SJSA1 (cell line): Measurements from ENCODE around the gene ABTB1. TPM values are rescaled to one million over a fixed set of nuclear protein-coding genes. Genes with fewer than 3 reads are reported as not detected.

Experiments used
- DNase-seq, 2 experiments: peaks; one replicate each; pipeline ENCODE4 v3.0.0-alpha.2; 2015 to 2020; ENCODE audit warnings: low spot score in 2 of 2, low read depth in 1 of 2
- H3K27ac ChIP-seq: fragments of 250-450 bp; sonication (Bioruptor Pico); 2 replicates; pipeline ENCODE4 v1.5.1; 2020; ENCODE audit warnings: mild to moderate bottlenecking, moderate library complexity
- H3K27me3 ChIP-seq: fragments of 250-450 bp; sonication (Bioruptor Pico); replicated peaks from 2 replicates; pipeline ENCODE4 v1.5.1; 2020; ENCODE audit warnings: mild to moderate bottlenecking, moderate library complexity
- H3K36me3 ChIP-seq: fragments of 250-450 bp; sonication (Bioruptor Pico); 2 replicates; pipeline ENCODE4 v1.5.1; 2020; ENCODE audit warnings: mild to moderate bottlenecking
- H3K4me1 ChIP-seq: fragments of 250-450 bp; sonication (Bioruptor Pico); replicated peaks from 2 replicates; pipeline ENCODE4 v1.6.1; 2021; ENCODE audit warnings: mild to moderate bottlenecking
- H3K4me3 ChIP-seq: fragments of 250-450 bp; sonication (Bioruptor Pico); 2 replicates; pipeline ENCODE4 v1.5.1; 2020; ENCODE audit warnings: mild to moderate bottlenecking
- H3K9me3 ChIP-seq: fragments of 250-450 bp; sonication (Bioruptor Pico); replicated peaks from 2 replicates; pipeline ENCODE4 v1.5.1; 2020; ENCODE audit warnings: mild to moderate bottlenecking
- total RNA-seq: library from RNA; depleted of rRNA; stranded (reverse); fragments of >200 nt; shearing (Covaris generic); gene quantifications from 2 replicates; pipeline ENCODE4 v1.2.3, GENCODE V29; 2014

ABTB1 gene
- total RNA-seq, 1 experiment from 2014 or later, result 1.4 TPM

GRCh38 chr3:127712881-127713771 lies 40.4 kb downstream of the ABTB1 start:
- Histone ChIP-seq H3K9me3 (no peaks in the 10 kb centered on the region), H3K27me3 (no peaks in the 10 kb centered on the region), H3K27ac (no peak overlapping the region), H3K4me1 (peaks cover 21% of the 10 kb centered on the region), H3K36me3 (peaks cover 15% of the 10 kb centered on the region), H3K4me3 (no peak overlapping the region)
- no peak for DNase-seq

DNA sequence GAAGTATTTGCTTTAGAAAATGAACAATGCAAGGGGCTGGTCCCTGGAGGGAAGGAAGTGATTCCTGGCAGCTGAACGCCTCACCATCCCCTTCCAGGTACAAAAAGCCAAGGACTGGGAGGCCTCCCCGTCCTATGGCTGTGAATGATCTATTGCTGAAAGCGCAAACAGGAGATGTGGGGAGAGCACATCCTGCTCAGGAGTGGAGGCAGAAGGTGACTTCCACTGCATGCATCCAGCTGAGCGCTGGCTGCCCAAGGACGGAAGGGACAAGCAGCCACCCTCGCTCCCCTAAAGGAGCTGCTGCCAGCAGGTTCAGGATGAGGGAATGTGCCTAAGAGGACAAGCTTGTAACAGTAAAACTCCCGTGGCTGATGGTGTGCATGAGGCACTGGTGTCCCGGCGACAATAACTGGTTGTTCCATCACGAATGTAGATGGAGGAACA lies 41.4 kb downstream of the ABTB1 start:
- peaks cover 28% of the 10 kb centered on the region for H3K4me1 ChIP-seq
- DNase-seq, result no peak
- no peaks in the 10 kb centered on the region for H3K9me3 ChIP-seq
- H3K27ac ChIP-seq, result no peak overlapping the region
- H3K27me3 ChIP-seq, result no peaks in the 10 kb centered on the region
- peaks cover 19% of the 10 kb centered on the region for H3K36me3 ChIP-seq
- no peak overlapping the region for H3K4me3 ChIP-seq

GRCh38 chr3:127714866-127715265 lies 42.1 kb downstream of the ABTB1 start:
- no peaks in the 10 kb centered on the region for H3K27me3 ChIP-seq
- H3K4me1 ChIP-seq, result peaks cover 28% of the 10 kb centered on the region
- peaks cover 21% of the 10 kb centered on the region for H3K36me3 ChIP-seq
- no peak overlapping the region for H3K27ac ChIP-seq
- H3K9me3 ChIP-seq, result no peaks in the 10 kb centered on the region
- H3K4me3 ChIP-seq, result no peak overlapping the region
- DNase-seq, result no peak

DNA sequence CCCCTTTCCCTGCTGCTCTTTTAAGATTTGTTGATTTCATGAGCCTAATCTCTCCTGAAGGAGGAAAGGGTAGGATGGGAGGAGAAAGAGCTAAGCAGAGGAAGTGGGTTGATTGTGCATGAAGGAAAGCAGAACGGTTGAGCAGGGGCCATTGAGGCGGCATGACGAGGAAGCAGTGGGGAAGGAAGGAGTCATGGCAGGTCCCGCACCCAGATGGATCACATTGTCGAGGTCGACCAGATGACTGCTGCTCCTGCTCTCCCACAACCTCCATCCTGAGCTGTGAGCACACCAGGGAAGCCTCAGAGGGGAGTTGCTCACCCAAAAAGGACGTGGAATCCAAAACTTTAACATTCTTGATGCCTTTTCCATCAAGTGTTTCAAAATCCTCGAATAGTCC lies 42.8 kb downstream of the ABTB1 start:
- no peak for DNase-seq
- Histone ChIP-seq H3K4me1 (peaks cover 28% of the 10 kb centered on the region), H3K36me3 (peaks cover 27% of the 10 kb centered on the region), H3K27me3 (no peaks in the 10 kb centered on the region), H3K27ac (no peak overlapping the region), H3K4me3 (no peak overlapping the region), H3K9me3 (no peaks in the 10 kb centered on the region)

DNA sequence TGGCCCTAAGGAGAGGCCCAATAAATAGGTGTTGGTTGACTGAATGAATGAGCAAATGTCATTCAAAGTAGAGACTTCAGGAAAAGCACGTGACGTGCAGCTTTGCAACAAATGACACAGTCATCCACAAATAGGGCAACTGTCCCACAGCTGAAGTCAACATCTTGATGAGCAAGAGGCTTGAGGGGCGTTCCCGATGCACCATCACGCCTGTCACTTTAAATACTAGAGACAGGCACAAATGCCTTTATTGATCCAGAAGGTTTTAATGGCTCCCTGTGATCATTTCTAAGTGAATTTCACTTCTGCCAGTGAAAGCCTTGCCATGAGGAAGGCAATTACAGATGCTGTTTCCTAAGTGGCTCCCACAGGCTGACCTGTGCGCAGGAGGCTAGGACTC lies 43.6 kb downstream of the ABTB1 start:
- no peak for DNase-seq
- H3K4me1 ChIP-seq, result peaks cover 28% of the 10 kb centered on the region
- H3K27me3 ChIP-seq, result no peaks in the 10 kb centered on the region
- H3K4me3 ChIP-seq, result no peak overlapping the region
- H3K9me3 ChIP-seq, result no peaks in the 10 kb centered on the region
- H3K36me3 ChIP-seq, result peaks cover 33% of the 10 kb centered on the region
- H3K27ac ChIP-seq, result no peak overlapping the region

DNA sequence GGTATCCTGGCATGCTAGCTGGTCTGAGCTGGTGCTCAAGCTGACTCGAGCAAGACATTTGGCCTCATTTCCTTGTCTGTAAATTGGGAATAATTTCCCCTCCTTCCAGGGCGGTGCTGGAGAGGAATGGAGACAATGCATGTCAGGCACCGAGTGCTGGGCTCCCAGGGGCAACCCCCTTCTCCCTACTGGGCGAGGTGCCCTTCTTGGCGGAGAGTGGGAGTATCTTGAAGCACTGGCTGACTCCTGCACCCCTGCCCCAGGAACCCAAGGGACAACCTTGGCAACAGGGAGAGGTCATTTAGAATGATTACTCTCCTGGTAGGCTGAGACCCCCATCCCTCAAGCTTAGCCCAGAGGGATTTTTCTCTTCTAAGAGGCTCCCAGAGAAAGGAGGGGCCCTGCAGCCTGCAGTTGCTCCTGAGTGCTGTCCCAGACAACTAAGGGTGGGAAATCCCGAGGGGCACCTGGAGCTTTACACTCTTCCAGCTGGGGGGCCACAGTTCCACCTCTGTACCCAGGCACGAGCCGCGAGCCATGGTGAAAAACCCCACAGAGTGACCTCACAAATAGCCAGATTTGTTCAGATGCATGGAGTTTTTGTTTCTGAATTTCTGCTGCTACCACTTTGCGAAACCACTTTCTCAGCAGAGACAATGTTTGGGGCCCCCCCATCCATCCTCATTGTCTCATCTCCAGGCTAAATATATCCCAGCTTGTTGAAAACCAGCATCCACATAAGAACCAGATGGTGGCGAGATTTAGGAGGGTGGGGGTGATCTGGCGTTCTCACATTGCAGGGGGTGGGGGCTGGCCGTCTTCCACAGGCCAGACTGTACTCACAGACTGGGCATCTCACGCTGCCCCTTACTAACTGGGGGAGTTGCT lies 44.8 kb downstream of the ABTB1 start:
- H3K36me3 ChIP-seq, result peaks cover 43% of the 10 kb centered on the region
- peaks cover 29% of the 10 kb centered on the region for H3K4me1 ChIP-seq
- no peak overlapping the region for H3K27ac ChIP-seq

DNA sequence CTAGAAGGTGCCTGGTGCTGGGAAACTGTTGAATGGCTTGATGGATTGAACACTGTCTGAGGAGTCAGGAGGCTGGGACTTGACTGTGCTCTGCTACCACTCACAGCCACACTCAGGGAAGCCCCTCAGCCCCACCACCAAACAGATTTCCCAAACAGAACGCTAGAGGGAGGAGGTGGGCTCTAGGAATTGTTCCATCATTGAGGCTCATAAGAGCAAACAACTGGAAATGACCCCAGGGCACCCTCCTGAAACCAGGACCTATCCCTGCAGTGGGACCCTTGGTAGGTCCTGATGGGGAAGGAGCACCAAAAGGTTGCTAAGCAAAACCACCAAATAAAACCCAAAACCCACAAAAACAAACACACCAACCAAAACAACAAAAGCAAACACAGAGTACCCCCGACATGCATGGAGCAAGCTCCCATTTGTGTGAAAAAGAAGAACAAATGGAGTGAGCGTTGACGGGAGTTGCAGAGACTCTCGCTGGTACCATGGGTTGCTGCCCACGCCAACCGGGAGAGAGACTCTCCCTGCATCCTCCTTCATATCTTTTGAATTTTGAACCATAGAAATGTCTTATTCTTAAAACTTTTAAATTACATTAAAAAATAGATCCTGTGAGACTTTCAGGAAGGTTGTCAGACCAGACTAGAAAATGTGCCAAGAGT lies 45.6 kb downstream of the ABTB1 start:
- H3K27me3 ChIP-seq, result no peaks in the 10 kb centered on the region
- DNase-seq, result peak in 1 of 2 experiments; percentile 14
- H3K9me3 ChIP-seq, result no peaks in the 10 kb centered on the region
- peaks cover 41% of the 10 kb centered on the region for H3K36me3 ChIP-seq
- H3K4me1 ChIP-seq, result peaks cover 35% of the 10 kb centered on the region
- no peak overlapping the region for H3K4me3 ChIP-seq
- no peak overlapping the region for H3K27ac ChIP-seq

More for the DNA sequence above, 44.8 kb downstream of the ABTB1 start:
- Histone ChIP-seq H3K27me3 (no peaks in the 10 kb centered on the region), H3K4me3 (no peak overlapping the region), H3K9me3 (no peaks in the 10 kb centered on the region)
- DNase-seq, result peak in 1 of 2 experiments; percentile 18

DNA sequence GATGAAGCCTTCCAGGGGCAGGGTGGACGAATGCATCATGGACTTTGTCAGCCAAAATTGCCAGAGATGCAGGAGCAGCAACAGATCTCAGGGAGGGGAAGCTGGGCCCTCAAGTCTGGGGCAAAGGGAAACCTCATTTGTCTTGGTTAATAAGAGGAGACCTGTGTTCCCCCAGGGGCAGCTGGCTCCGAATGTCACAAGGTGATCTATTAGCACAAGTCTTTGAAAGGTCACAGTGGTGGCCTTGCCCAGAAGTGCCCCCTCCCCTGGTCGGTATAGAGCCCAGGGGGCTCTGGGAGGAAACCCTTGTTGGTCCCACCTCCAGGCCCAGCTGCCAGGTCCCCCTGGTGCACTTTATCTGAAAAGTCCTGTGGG lies 46.2 kb downstream of the ABTB1 start:
- no peak for DNase-seq
- Histone ChIP-seq H3K27ac (no peak overlapping the region), H3K4me1 (peaks cover 34% of the 10 kb centered on the region), H3K36me3 (peaks cover 38% of the 10 kb centered on the region), H3K27me3 (no peaks in the 10 kb centered on the region), H3K9me3 (no peaks in the 10 kb centered on the region), H3K4me3 (no peak overlapping the region)

GRCh38 chr3:127719369-127719768 lies 46.6 kb downstream of the ABTB1 start:
- H3K27ac ChIP-seq, result no peak overlapping the region
- H3K4me3 ChIP-seq, result no peak overlapping the region
- no peaks in the 10 kb centered on the region for H3K27me3 ChIP-seq
- H3K4me1 ChIP-seq, result peaks cover 29% of the 10 kb centered on the region
- DNase-seq, result no peak
- no peaks in the 10 kb centered on the region for H3K9me3 ChIP-seq
- H3K36me3 ChIP-seq, result peaks cover 41% of the 10 kb centered on the region

- peaks cover 29% of the 10 kb centered on the region for H3K4me1 ChIP-seq
- no peaks in the 10 kb centered on the region for H3K9me3 ChIP-seq
- H3K27ac ChIP-seq, result no peak overlapping the region
- H3K36me3 ChIP-seq, result peaks cover 42% of the 10 kb centered on the region
- no peak overlapping the region for H3K4me3 ChIP-seq
- H3K27me3 ChIP-seq, result no peaks in the 10 kb centered on the region
- DNase-seq, result no peak
Observed at GRCh38 chr3:127720161-127720823, 47.5 kb downstream of the ABTB1 start.

- DNase-seq, result no peak
- Histone ChIP-seq H3K4me3 (no peak overlapping the region), H3K27ac (no peak overlapping the region), H3K27me3 (no peaks in the 10 kb centered on the region), H3K4me1 (peaks cover 29% of the 10 kb centered on the region), H3K36me3 (peaks cover 40% of the 10 kb centered on the region), H3K9me3 (no peaks in the 10 kb centered on the region)
Observed at GRCh38 chr3:127720985-127721935, 48.5 kb downstream of the ABTB1 start.

- DNase-seq, result no peak
- Histone ChIP-seq H3K27ac (no peak overlapping the region), H3K36me3 (peaks cover 35% of the 10 kb centered on the region), H3K4me3 (no peak overlapping the region), H3K4me1 (peaks cover 29% of the 10 kb centered on the region), H3K9me3 (no peaks in the 10 kb centered on the region), H3K27me3 (no peaks in the 10 kb centered on the region)
Observed at GRCh38 chr3:127722091-127722784, 49.5 kb downstream of the ABTB1 start.
